DND-41 (cell line): ENCODE results near the gene HNF1B.

ENCODE experiments used
- ATAC-seq: fragments of 200-7000 bp; cut with Tn5 transposase; 3 replicates; pipeline ENCODE4 v1.9.1; 2021; ENCODE audit warnings: low read depth; ENCODE audit not compliant: insufficient read depth
- DNase-seq: peaks from one replicate; pipeline ENCODE4 v3.0.0-alpha.2; 2020
- H2AFZ ChIP-seq: 2 replicates; pipeline ENCODE4 v1.6.0; 2012; ENCODE audit warnings: low read depth, low read length
- H3K27ac ChIP-seq: 2 replicates; pipeline ENCODE4 v1.5.1; 2012; ENCODE audit warnings: low read length, inconsistent platforms
- H3K27me3 ChIP-seq: fragments of 200-600 bp; sonication (generic); 2 replicates; pipeline ENCODE4 v1.6.0; 2012; ENCODE audit warnings: low read length, mild to moderate bottlenecking, inconsistent platforms; ENCODE audit not compliant: insufficient read depth, poor library complexity
- H3K36me3 ChIP-seq: 2 replicates; pipeline ENCODE4 v1.5.1; 2012; ENCODE audit warnings: low read length, inconsistent platforms; ENCODE audit not compliant: insufficient read depth
- H3K4me1 ChIP-seq: 2 replicates; pipeline ENCODE4 v1.5.1; 2012; ENCODE audit warnings: mild to moderate bottlenecking, low read length; ENCODE audit not compliant: insufficient read depth
- H3K4me2 ChIP-seq: 2 replicates; pipeline ENCODE4 v1.6.0; 2012; ENCODE audit warnings: mild to moderate bottlenecking, moderate library complexity, low read length, inconsistent platforms; ENCODE audit not compliant: insufficient read depth
- H3K4me3 ChIP-seq, 2 experiments: fragments of 200-600 bp in 1 of 2; shearing (Covaris generic) in 1 of 2; 2 replicates each; pipeline ENCODE4 v1.5.1; 2012 to 2016; ENCODE audit warnings: inconsistent platforms in 2 of 2, low read length in 2 of 2, mild to moderate bottlenecking in 2 of 2, low read depth in 1 of 2, moderate library complexity in 1 of 2
- H3K79me2 ChIP-seq: 2 replicates; pipeline ENCODE4 v1.6.0; 2012; ENCODE audit warnings: low read length, inconsistent platforms; ENCODE audit not compliant: insufficient read depth
- H3K9ac ChIP-seq: 2 replicates; pipeline ENCODE4 v1.6.0; 2012; ENCODE audit warnings: low read depth, mild to moderate bottlenecking, inconsistent platforms, low read length, moderate library complexity
- H3K9me3 ChIP-seq: 2 replicates; pipeline ENCODE4 v1.5.1; 2012; ENCODE audit warnings: low read length, moderate library complexity, mild to moderate bottlenecking, inconsistent platforms; ENCODE audit not compliant: insufficient read depth, severe bottlenecking
- H4K20me1 ChIP-seq: 2 replicates; pipeline ENCODE4 v1.6.0; 2012; ENCODE audit warnings: low read length; ENCODE audit not compliant: insufficient read depth
- EZH2 ChIP-seq: IDR thresholded peaks from 3 replicates; pipeline ENCODE4 v1.6.1; 2012; ENCODE audit warnings: borderline replicate concordance, low read depth, mild to moderate bottlenecking, moderate library complexity, low read length, inconsistent platforms; ENCODE audit not compliant: severe bottlenecking
- TF ChIP-seq, protein P1 (sequence below): IDR thresholded peaks from 2 replicates; pipeline ENCODE4 v1.5.1; 2012; ENCODE audit warnings: borderline replicate concordance, low read length, moderate library complexity, mild to moderate bottlenecking; ENCODE audit not compliant: poor library complexity, severe bottlenecking; ENCODE audit errors: extremely low read depth

The HNF1B gene

GRCh38 chr17:37673386-37673785 lies 71.5 kb downstream of the HNF1B start:
- Histone ChIP-seq H3K4me1 (no peaks in the 10 kb centered on the region), H3K36me3 (no peaks in the 10 kb centered on the region), H3K27me3 (peaks cover 2% of the 10 kb centered on the region), H3K9ac (no peak overlapping the region), H4K20me1 (no peaks in the 10 kb centered on the region), H3K9me3 (peaks cover under 1% of the 10 kb centered on the region), H3K4me3 (no peak overlapping the region), H3K79me2 (no peaks in the 10 kb centered on the region), H3K4me2 (no peak overlapping the region), H2AFZ (no peak overlapping the region), H3K27ac (no peak overlapping the region)
- DNase-seq (no peak), ATAC-seq (no peak)
- no peak for TF ChIP-seq EZH2
- TF ChIP-seq, protein P1, sequence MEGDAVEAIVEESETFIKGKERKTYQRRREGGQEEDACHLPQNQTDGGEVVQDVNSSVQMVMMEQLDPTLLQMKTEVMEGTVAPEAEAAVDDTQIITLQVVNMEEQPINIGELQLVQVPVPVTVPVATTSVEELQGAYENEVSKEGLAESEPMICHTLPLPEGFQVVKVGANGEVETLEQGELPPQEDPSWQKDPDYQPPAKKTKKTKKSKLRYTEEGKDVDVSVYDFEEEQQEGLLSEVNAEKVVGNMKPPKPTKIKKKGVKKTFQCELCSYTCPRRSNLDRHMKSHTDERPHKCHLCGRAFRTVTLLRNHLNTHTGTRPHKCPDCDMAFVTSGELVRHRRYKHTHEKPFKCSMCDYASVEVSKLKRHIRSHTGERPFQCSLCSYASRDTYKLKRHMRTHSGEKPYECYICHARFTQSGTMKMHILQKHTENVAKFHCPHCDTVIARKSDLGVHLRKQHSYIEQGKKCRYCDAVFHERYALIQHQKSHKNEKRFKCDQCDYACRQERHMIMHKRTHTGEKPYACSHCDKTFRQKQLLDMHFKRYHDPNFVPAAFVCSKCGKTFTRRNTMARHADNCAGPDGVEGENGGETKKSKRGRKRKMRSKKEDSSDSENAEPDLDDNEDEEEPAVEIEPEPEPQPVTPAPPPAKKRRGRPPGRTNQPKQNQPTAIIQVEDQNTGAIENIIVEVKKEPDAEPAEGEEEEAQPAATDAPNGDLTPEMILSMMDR = no peak

DNA sequence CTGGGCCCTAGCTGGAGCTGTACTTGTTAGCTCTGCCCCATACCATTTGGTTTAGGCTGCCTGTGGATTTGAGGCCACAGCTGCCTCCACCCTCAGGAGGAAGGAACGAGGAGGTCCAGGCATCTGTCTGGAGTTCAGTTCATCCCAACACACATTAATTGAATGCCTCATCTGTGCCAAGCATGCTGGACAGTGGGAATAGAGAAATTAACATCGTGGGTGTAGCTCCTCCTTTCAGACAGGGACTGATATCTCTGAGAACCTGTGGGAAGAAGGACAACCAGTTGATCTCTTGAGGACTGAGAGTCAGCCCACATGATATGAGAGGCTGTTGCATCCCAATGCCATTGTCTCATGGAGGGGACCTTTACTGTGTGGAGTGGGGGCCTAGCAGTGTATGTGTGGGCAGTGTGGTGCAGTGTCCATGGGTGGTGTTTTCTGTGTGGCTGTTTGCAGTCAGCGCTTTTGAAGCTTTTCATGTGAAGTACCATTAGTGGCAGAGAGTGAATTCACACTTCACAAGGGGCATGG lies 72.2 kb downstream of the HNF1B start:
- DNase-seq (no peak), ATAC-seq (no peak)
- no peaks in the 10 kb centered on the region for H4K20me1 ChIP-seq
- H3K4me3 ChIP-seq = no peak overlapping the region
- no peaks in the 10 kb centered on the region for H3K9me3 ChIP-seq
- TF ChIP-seq, protein P1 = no peak
- no peak overlapping the region for H2AFZ ChIP-seq
- H3K27ac ChIP-seq = no peak overlapping the region
- H3K27me3 ChIP-seq = peaks cover 2% of the 10 kb centered on the region
- H3K9ac ChIP-seq = no peak overlapping the region
- no peaks in the 10 kb centered on the region for H3K79me2 ChIP-seq
- H3K4me2 ChIP-seq = no peak overlapping the region
- no peaks in the 10 kb centered on the region for H3K4me1 ChIP-seq
- no peaks in the 10 kb centered on the region for H3K36me3 ChIP-seq

DNA sequence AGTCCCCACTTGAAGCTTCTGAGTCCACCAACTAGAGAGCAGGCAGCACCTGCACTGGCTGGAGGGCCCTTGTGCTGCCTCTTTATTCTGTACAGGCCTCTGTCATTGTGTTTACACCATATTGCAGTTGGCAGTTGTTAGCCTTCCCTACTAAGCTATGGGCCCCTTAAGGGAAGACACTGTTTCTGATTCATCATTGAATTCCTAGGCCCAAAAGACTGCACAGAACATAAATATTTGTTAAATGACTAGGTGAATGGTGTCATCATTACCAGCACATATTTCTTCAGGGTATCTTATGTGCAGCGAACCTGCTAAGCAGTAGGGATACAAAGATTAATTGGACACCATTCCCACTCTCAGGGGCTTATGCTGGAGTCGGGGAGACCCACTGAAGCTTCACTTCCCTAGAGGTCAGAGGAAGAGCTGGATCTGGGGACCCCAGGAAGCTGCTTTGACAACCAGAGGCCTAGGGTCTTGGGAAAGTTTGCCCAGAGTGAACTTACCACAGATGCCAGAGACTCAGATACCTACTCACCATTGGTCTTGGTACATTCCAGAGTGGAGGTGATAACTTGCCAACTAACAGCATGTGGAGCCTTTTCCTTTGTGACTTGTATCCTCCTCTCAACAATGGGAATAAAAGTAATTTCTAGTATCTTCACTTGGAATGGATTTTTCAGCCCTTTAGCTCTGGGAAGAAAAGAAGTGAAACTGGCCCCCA lies 72.9 kb downstream of the HNF1B start:
- Histone ChIP-seq H3K4me3 (no peak overlapping the region), H2AFZ (no peak overlapping the region), H4K20me1 (no peaks in the 10 kb centered on the region), H3K36me3 (no peaks in the 10 kb centered on the region), H3K27ac (no peak overlapping the region), H3K9ac (no peak overlapping the region), H3K4me1 (no peaks in the 10 kb centered on the region), H3K27me3 (peaks cover 5% of the 10 kb centered on the region), H3K4me2 (no peak overlapping the region), H3K9me3 (no peaks in the 10 kb centered on the region), H3K79me2 (no peaks in the 10 kb centered on the region)
- DNase-seq (no peak), ATAC-seq (no peak)
- TF ChIP-seq, protein P1 = no peak
- no peak for TF ChIP-seq EZH2
